C4-2B (cell line): Measurements from ENCODE around the gene MAST4.

Experiments
- H3K27ac ChIP-seq: fragments of 450-650 bp; 2 replicates; pipeline ENCODE4 v1.5.1; 2017
- ZFX ChIP-seq: fragments of 450-650 bp; IDR thresholded peaks from 2 replicates; pipeline ENCODE4 v1.6.1; 2017
- TF ChIP-seq, protein P1 (sequence below): fragments of 450-650 bp; conservative IDR thresholded peaks from 2 replicates; pipeline ENCODE4 v1.5.1; 2017; ENCODE audit warnings: mild to moderate bottlenecking

The MAST4 gene

DNA sequence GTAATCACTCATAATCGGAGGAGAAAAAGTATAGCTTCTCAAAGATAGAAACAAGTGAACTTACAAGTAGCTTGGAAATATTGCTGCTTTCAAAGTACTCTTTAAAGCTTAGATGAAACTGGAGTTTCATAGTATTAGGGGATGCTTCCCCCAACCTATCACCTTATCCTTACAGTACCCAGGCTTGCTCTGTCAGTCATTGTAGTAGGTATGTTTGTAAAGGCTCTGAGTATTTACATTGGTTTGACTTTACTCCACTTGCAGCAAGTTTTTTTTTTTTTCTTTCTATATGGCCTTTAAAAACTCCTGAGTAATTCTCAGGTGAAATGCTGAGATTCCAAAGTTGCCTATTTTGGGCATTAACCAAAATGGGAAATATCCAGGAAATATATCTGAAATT is 515.6 kb downstream of the MAST4 start:
- H3K27ac ChIP-seq = no peak overlapping the region
- no peak for TF ChIP-seq ZFX
- TF ChIP-seq, protein P1, sequence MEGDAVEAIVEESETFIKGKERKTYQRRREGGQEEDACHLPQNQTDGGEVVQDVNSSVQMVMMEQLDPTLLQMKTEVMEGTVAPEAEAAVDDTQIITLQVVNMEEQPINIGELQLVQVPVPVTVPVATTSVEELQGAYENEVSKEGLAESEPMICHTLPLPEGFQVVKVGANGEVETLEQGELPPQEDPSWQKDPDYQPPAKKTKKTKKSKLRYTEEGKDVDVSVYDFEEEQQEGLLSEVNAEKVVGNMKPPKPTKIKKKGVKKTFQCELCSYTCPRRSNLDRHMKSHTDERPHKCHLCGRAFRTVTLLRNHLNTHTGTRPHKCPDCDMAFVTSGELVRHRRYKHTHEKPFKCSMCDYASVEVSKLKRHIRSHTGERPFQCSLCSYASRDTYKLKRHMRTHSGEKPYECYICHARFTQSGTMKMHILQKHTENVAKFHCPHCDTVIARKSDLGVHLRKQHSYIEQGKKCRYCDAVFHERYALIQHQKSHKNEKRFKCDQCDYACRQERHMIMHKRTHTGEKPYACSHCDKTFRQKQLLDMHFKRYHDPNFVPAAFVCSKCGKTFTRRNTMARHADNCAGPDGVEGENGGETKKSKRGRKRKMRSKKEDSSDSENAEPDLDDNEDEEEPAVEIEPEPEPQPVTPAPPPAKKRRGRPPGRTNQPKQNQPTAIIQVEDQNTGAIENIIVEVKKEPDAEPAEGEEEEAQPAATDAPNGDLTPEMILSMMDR = no peak

DNA sequence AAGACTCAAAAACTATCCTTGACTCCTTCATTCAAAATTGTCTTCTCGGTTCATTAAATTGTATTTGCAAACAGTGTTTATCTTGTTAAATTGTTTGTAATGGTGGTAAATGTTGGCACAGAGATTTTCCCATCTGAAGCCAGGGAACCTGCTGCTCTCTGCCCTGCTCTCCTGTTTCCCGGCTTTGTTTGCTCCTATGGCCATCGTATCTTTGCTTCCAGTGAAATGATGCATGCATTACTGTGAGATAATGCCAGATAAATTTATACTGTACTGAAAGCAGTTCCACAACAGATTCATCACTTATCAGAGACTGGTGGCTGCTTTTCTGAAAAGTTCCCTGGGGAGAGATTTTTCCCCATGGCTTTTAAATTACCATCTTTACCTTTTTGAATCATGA is 519.1 kb downstream of the MAST4 start:
- TF ChIP-seq, protein P1 = no peak
- no peak for TF ChIP-seq ZFX
- no peak overlapping the region for H3K27ac ChIP-seq

DNA sequence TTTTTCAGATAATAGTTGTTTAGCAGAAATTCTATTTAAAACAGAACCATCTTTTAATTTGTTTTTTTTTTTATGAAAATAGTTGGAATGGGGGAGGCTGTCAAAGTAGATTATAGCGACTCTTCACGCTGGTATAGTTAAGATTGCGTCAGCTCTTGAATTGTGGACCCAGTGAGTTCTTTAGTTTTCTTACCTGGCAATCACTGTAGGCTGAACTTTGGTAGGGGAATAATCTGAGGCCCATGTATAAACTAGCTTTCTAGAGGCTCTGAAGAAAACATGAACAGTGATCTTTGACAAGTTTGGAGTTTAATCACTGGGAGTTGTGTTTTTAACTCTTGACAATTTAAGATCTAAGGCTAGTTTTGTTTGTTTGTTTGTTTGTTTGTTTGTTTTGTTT is 519.6 kb downstream of the MAST4 start:
- TF ChIP-seq, protein P1 = no peak
- no peak for TF ChIP-seq ZFX
- H3K27ac ChIP-seq = no peak overlapping the region

- TF ChIP-seq, protein P1 = no peak
- no peak for TF ChIP-seq ZFX
- H3K27ac ChIP-seq = no peak overlapping the region
Measured at GRCh38 chr5:67118050-67118620, 521.9 kb downstream of the MAST4 start.

DNA sequence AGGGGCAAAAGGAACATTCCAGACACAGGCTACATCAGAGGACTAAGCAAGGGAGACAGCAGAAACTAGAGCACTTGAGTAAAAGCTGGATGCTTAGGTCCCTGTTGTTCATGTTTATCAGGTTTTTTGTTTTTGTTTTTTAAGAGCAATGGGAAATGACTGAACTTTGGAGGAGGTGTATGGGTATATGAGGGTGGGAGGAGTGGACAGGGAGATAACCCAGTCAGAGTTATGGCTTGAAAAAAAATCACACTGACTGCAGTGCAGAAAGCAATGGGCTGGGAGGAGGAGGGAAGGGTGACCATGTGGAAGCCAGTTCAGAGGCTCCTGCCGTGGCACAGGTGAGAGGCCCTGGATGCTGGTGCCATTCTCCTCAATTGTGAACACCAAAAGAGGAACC is 522.8 kb downstream of the MAST4 start:
- H3K27ac ChIP-seq = no peak overlapping the region
- TF ChIP-seq, protein P1 = no peak
- no peak for TF ChIP-seq ZFX

DNA sequence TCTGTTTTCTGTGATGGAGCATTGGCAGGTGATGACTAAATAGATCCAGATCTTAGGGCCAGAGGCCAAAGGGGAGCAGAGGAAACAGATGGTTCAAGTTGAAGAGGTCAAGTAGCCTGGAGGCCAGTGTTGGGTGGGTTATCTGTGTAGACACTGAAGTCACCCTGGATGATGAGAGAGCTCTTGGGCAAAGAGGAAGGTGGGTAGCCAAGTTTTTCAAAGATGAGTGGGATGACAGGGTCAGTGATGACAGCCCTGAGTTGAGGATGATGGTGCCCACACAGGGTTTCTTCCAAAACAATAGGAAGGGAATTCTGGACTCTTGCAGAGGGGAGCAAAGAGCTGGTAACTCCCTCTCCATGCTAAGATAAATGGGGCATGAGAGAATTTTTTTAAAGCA is 523.8 kb downstream of the MAST4 start:
- no peak overlapping the region for H3K27ac ChIP-seq
- TF ChIP-seq, protein P1 = no peak
- no peak for TF ChIP-seq ZFX

DNA sequence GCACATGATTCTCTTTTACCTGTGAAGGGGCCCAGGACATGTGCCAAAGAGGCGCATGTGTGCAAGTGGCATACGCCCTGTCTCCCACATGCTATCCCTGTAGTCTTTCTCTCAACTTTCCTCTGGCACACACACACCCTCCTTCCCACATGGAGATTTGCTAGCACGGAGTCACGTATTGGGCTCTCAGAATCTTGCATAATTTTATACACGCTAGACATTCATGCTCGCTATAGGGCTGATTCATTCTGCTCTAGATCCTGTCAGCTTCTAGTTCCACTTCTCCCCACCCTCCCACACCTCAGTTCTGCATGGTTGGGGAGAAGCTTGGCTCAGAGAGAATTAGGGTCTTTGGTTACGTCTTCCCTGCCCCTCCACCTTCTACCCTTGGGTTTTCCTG is 527.6 kb downstream of the MAST4 start:
- TF ChIP-seq ZFX = no peak
- TF ChIP-seq, protein P1 = no peak
- no peak overlapping the region for H3K27ac ChIP-seq
